GM12873 (cell line): ENCODE data around the gene SLC22A1.

Experiments
- CTCF ChIP-seq: IDR thresholded peaks from 2 replicates; pipeline ENCODE4 v1.5.1; 2012; ENCODE audit warnings: low read depth, mild to moderate bottlenecking, moderate library complexity, low read length, control low read depth; ENCODE audit not compliant: insufficient read depth; ENCODE audit errors: missing control alignments

The SLC22A1 gene

DNA sequence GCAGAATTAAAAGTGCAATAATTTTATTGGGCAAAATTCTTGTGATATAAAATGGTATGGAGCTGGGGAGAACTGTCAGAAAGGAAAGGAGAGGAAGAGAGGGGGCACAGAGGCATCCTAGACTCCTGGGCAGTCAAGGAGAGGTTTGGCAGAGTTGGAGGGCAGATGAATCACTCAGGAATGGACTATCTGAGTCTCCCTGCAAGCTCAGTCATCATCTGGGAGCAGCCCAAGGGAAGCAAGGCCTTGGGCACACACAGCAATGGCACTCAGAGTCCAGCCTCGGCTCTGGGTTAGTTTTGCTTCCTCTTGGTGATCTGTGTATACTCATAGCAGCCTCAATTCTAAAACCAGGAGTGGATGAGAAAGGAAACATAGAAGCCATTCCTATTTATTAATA is 67.2 kb downstream of the SLC22A1 start:
- TF ChIP-seq CTCF: no peak

DNA sequence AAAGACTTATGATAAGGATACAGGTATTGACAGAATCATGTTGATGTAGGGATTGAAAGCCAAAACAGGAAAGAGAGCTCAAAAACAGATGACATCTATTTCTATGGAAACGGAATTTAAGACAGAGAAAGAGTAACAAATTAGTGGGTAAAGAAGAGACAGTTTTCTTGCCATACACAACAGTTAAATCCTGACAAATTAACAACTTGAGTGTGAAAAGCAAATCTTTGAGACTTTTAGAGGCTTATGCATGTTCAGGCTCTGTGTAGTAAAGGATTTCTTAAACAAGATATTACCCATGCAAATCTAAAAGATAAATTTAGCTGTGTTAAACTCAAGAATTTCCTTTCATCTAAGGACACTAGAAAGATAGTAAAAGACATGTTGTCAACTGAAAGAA is 68.5 kb downstream of the SLC22A1 start:
- TF ChIP-seq CTCF: no peak

- TF ChIP-seq CTCF: no peak
Measured at GRCh38 chr6:160190973-160191372, 69.4 kb downstream of the SLC22A1 start.

GRCh38 chr6:160192840-160193239 is 71.2 kb downstream of the SLC22A1 start:
- no peak for TF ChIP-seq CTCF

DNA sequence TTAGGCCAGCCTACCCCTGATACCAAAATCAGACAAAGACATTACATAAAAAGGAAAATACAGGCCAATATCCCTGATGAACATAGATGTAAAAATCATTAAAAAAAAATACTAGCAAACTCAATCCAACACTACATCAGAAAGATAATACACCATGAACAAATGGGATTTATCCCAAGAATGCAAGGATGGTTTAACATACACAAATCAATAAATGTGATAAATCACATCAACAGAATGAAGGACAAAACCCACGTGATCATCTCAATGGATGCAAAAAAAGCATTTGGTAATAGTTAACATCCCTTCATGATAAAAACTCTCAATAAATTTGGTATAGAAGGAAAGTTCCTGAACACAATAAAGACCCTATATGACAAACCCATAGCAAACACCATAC is 73.2 kb downstream of the SLC22A1 start:
- TF ChIP-seq CTCF: no peak

DNA sequence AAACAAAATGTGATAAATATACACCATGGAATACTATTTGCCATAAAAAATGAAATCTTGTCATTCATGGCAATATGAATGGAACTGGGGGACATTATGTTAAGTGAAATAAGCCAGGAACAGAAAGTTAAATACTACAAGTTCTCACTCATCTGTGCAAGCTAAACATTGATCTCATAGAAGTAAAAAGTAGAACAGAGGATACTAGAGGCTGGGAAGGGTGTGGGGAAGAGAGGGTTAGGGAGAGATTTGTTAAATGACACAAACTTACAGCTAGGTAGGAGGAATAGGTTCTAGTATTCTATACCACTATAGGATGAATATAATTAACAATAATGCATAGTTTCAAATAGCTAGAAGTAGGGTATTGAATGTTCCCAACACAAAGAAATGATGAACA is 76.0 kb downstream of the SLC22A1 start:
- TF ChIP-seq CTCF: no peak

DNA sequence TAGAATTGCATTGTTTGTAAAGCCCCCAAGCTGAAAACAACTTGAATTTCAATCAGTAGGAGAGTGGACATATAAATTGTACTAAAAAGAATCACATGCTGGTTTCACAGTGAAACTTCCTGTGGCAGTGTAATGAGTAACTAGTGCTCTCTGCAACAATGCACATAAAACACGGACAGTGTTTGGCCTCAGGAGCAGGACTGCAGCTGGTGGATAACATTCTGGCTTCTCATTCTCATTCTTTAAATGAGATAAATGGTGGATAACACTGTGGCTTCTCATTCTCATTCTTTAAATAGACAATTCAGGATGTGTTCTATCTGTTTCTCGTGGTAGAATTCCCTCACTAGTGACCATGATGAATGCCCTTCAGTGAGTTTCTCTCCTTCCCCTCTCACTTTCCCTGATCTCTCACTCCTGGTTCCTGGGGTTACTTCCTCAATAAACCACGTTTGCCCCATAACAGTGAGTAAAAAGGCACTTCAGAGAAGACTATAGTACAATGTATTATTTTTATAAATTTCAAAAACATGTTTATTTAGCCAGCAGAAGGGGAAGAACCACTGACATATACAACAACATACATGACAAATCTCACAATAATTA is 77.1 kb downstream of the SLC22A1 start:
- TF ChIP-seq CTCF: no peak
